Body of pancreas (tissue), 4 donors: Measurements from ENCODE around the gene TEAD3. TPM values are rescaled to one million over a fixed set of nuclear protein-coding genes. Genes with fewer than 3 reads are reported as not detected.
A peak's percentile ranks its signal among the peaks of the same experiment; 100 is the strongest.

ENCODE experiments used
- ATAC-seq: fragments of 150-250 bp; one replicate; pipeline ENCODE4 v1.9.1; 2016
- DNase-seq, 4 donors: peaks; one replicate each; pipeline ENCODE4 v3.0.0-alpha.2; 2019
- H3K27ac ChIP-seq, 4 donors: fragments of 200-600 bp; sonication (generic); 1 replicate in 3 of 4; 2 replicates in 1 of 4; pipeline versions ENCODE4 v1.5.1 to v1.6.1; 2016 to 2019; ENCODE audit warnings: mild to moderate bottlenecking in 1 of 4, mixed read lengths in 1 of 4, moderate library complexity in 1 of 4
- H3K27me3 ChIP-seq, 2 donors: fragments of 200-600 bp; sonication (generic); one replicate each; pipeline ENCODE4 v1.6.0; 2016; ENCODE audit warnings: mild to moderate bottlenecking in 1 of 2
- H3K36me3 ChIP-seq, 2 donors: fragments of 200-600 bp; sonication (generic); replicated peaks in 1 of 2; 2 replicates each; pipeline ENCODE4 v1.5.1; 2016; ENCODE audit warnings: low read depth in 2 of 2; ENCODE audit not compliant: insufficient read depth in 1 of 2
- H3K4me1 ChIP-seq: fragments of 200-600 bp; sonication (generic); one replicate; pipeline ENCODE4 v1.6.0; 2016
- H3K4me3 ChIP-seq, 2 donors: fragments of 200-600 bp; sonication (generic); 1 replicate in 1 of 2; 2 replicates in 1 of 2; pipeline ENCODE4 v1.5.1; 2016 to 2019
- H3K9me3 ChIP-seq, 3 donors: fragments of 200-600 bp; sonication (generic); 1 replicate in 2 of 3; 2 replicates in 1 of 3; pipeline ENCODE4 v1.5.1; 2016
- CTCF ChIP-seq, 7 experiments: fragments of 450-650 bp in 4 of 7; fragments of 200-600 bp in 3 of 7; sonication (generic) in 3 of 7; IDR thresholded peaks; one replicate each; pipeline ENCODE4 v1.5.1; 2016 to 2019; ENCODE audit warnings: antibody characterized with exemption in 7 of 7
- POLR2A ChIP-seq, 3 donors: fragments of 450-650 bp; IDR thresholded peaks; one replicate each; pipeline ENCODE4 v1.6.1; 2016; ENCODE audit warnings: antibody characterized with exemption in 3 of 3, mild to moderate bottlenecking in 2 of 3
- WGBS, 2 donors: methylation state at CpG; one replicate each; pipeline ENCODE4 v1.1.5; 2017; 5-methylcytosine and 5-hydroxymethylcytosine counted together
- intact Hi-C: fragments of 100-400 bp; cut with DNase I; formaldehyde crosslinking; loops from one replicate; pipeline ENCODE4 v1.15.1; 2023
- total RNA-seq, 2 donors: library from RNA; depleted of rRNA; stranded (reverse); fragments of >200 nt; gene quantifications; one replicate each; pipeline ENCODE4 v1.1.0, GENCODE V29; 2016

The TEAD3 gene
- total RNA-seq, 2 donors from 2014 or later, result 6.5 to 8.9 TPM

GRCh38 chr6:35474131-35474941 lies 22.5 kb downstream of the TEAD3 start:
- Histone ChIP-seq H3K4me3 (no peak overlapping the region), H3K27ac (no peak overlapping the region), H3K27me3 (no peaks in the 10 kb centered on the region), H3K36me3 (peaks cover 0 to 4% of the 10 kb centered on the region in 2 donors), H3K4me1 (peaks cover 25% of the 10 kb centered on the region), H3K9me3 (no peaks in the 10 kb centered on the region)
- DNase-seq, result no peak
- WGBS, 2 donors, result 84 to 92% methylated on average over 10 to 14 of the region's 14 CpGs
- intact Hi-C loops, result no loop called here
- no peak for TF ChIP-seq CTCF (IDR thresholded peaks at IDR 0.05)
- no peak for TF ChIP-seq POLR2A (IDR thresholded peaks at IDR 0.05)
- ATAC-seq, result no peak

- no peak for TF ChIP-seq POLR2A (IDR thresholded peaks at IDR 0.05)
- TF ChIP-seq CTCF (IDR thresholded peaks at IDR 0.05), result no peak
- no peak overlapping the region for H3K27ac ChIP-seq
- H3K9me3 ChIP-seq, result no peaks in the 10 kb centered on the region
- peaks cover 0 to 4% of the 10 kb centered on the region in 2 donors for H3K36me3 ChIP-seq
- H3K4me3 ChIP-seq, result no peak overlapping the region
- H3K4me1 ChIP-seq, result peaks cover 29% of the 10 kb centered on the region
- intact Hi-C loops, result no loop called here
- H3K27me3 ChIP-seq, result no peaks in the 10 kb centered on the region
- DNase-seq, result no peak
- ATAC-seq, result no peak
Observed at GRCh38 chr6:35473850-35474130, 23.1 kb downstream of the TEAD3 start.

- WGBS, 2 donors, result 79 to 81% methylated on average over 5 to 9 of the region's 9 CpGs
- Histone ChIP-seq H3K27ac (peak overlapping the region in 1 of 4 donors; percentile 15), H3K36me3 (peaks cover 0 to 4% of the 10 kb centered on the region in 2 donors), H3K9me3 (no peaks in the 10 kb centered on the region), H3K27me3 (no peaks in the 10 kb centered on the region), H3K4me3 (no peak overlapping the region), H3K4me1 (peaks cover 29% of the 10 kb centered on the region)
- TF ChIP-seq CTCF (IDR thresholded peaks at IDR 0.05), result no peak
- no peak for TF ChIP-seq POLR2A (IDR thresholded peaks at IDR 0.05)
- ATAC-seq, result no peak
- no peak for DNase-seq
- intact Hi-C loops, result no loop called here
Observed at GRCh38 chr6:35473075-35473849, 23.6 kb downstream of the TEAD3 start.

GRCh38 chr6:35471836-35472345 lies 25.0 kb downstream of the TEAD3 start:
- 64 to 68% methylated on average over 6 to 8 of the region's 8 CpGs for WGBS, 2 donors
- no peak for ATAC-seq
- H3K27me3 ChIP-seq, result no peaks in the 10 kb centered on the region
- DNase-seq, result no peak
- intact Hi-C loops, result no loop called here
- H3K9me3 ChIP-seq, result no peaks in the 10 kb centered on the region
- no peak overlapping the region for H3K4me3 ChIP-seq
- no peak for TF ChIP-seq POLR2A (IDR thresholded peaks at IDR 0.05)
- TF ChIP-seq CTCF (IDR thresholded peaks at IDR 0.05), result no peak
- no peak overlapping the region for H3K27ac ChIP-seq
- H3K36me3 ChIP-seq, result peaks cover 0 to 4% of the 10 kb centered on the region in 2 donors
- H3K4me1 ChIP-seq, result peaks cover 36% of the 10 kb centered on the region
